ENCODE measurements around the gene NETO2. TPM values are rescaled to one million over a fixed set of nuclear protein-coding genes. Genes with fewer than 3 reads are reported as not detected.
"Not testable (repeated sequence)": the region's sequence is repeated elsewhere in the genome, so short reads cannot be mapped to it uniquely, and the experiment has no call there.

The NETO2 gene
- total RNA-seq, 1 experiment from 2014 or later: 28.6 TPM

- H4K8ac ChIP-seq (replicated peaks; ENCODE audit: insufficient read length, low read depth, low read length): no peak overlapping the region
- TF ChIP-seq, protein P1, sequence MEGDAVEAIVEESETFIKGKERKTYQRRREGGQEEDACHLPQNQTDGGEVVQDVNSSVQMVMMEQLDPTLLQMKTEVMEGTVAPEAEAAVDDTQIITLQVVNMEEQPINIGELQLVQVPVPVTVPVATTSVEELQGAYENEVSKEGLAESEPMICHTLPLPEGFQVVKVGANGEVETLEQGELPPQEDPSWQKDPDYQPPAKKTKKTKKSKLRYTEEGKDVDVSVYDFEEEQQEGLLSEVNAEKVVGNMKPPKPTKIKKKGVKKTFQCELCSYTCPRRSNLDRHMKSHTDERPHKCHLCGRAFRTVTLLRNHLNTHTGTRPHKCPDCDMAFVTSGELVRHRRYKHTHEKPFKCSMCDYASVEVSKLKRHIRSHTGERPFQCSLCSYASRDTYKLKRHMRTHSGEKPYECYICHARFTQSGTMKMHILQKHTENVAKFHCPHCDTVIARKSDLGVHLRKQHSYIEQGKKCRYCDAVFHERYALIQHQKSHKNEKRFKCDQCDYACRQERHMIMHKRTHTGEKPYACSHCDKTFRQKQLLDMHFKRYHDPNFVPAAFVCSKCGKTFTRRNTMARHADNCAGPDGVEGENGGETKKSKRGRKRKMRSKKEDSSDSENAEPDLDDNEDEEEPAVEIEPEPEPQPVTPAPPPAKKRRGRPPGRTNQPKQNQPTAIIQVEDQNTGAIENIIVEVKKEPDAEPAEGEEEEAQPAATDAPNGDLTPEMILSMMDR (conservative IDR thresholded peaks at IDR 0.05): no peak
- H3K9ac ChIP-seq (ENCODE audit: extremely low read depth, insufficient read length, low read length): no peak overlapping the region
- H3K23me2 ChIP-seq (ENCODE audit: insufficient read length, low read depth, low read length, poor library complexity, severe bottlenecking): no peaks in the 10 kb centered on the region
- H2BK12ac ChIP-seq (ENCODE audit: insufficient read length, low read depth, low read length): no peak overlapping the region
- H3K9me3 ChIP-seq (ENCODE audit: control insufficient read depth, low read depth, low read length): no peaks in the 10 kb centered on the region
- H3K56ac ChIP-seq (ENCODE audit: insufficient read length, low read depth, low read length): no peak overlapping the region
- no peak overlapping the region for H3K4ac ChIP-seq (ENCODE audit: low read depth, low read length)
- H4K20me1 ChIP-seq (ENCODE audit: control insufficient read depth, insufficient read depth, insufficient read length): no peaks in the 10 kb centered on the region
- WGBS (ENCODE audit: extremely low coverage, insufficient read length, low lambda C conversion rate): no CpG with 5 or more reads among the region's 4 CpGs
- Mint-ChIP-seq H3K9me3 (peaks cover 0 to under 1% of the 10 kb centered on the region in 2 experiments; a peak in 1 of 5 replicates), H3K4me1 (no peaks in the 10 kb centered on the region), H3K27ac (no peak overlapping the region), H3K36me3 (ENCODE audit: insufficient read depth in 1 of 3, low read depth in 3 of 3) (no peaks in the 10 kb centered on the region), H3K4me3 (no peak overlapping the region), H3K27me3 (ENCODE audit: low read depth) (no peaks in the 10 kb centered on the region; the same call in 1 of the 2 replicates)
- no peak overlapping the region for H2AK5ac ChIP-seq (ENCODE audit: insufficient read length, low read length)
- DNase-seq: no peak
- no peaks in the 10 kb centered on the region for H3K79me2 ChIP-seq (ENCODE audit: insufficient read depth, low read length)
- H2BK15ac ChIP-seq (ENCODE audit: low read depth, low read length): no peak overlapping the region
- no peaks in the 10 kb centered on the region for H3K79me1 ChIP-seq (ENCODE audit: insufficient read depth, low read depth, low read length, poor library complexity, severe bottlenecking)
- H3K4me1 ChIP-seq (ENCODE audit: insufficient read depth, low read length): no peaks in the 10 kb centered on the region
- no peaks in the 10 kb centered on the region for H3K27me3 ChIP-seq (ENCODE audit: insufficient read depth, low read length)
- no peak overlapping the region for H2BK20ac ChIP-seq (ENCODE audit: low read depth, low read length, poor library complexity, severe bottlenecking)
- H3K4me2 ChIP-seq (ENCODE audit: insufficient read depth, insufficient read length, low read length): no peak overlapping the region
- H2BK120ac ChIP-seq (ENCODE audit: low read depth, low read length, poor library complexity, severe bottlenecking): no peak overlapping the region
- no peak overlapping the region for H3K27ac ChIP-seq (ENCODE audit: insufficient read length, low read depth, low read length)
- no peak overlapping the region for H4K91ac ChIP-seq (ENCODE audit: insufficient read length, low read depth, low read length)
- H2AFZ ChIP-seq (ENCODE audit: low read length): no peak overlapping the region
- no peak overlapping the region for H4K5ac ChIP-seq (ENCODE audit: insufficient read length, low read depth, low read length)
- H3K18ac ChIP-seq (ENCODE audit: insufficient read length, low read depth, low read length): no peak overlapping the region
- H3T11ph ChIP-seq (ENCODE audit: low read length): no peak overlapping the region
- H2BK5ac ChIP-seq (ENCODE audit: insufficient read length, low read length): no peak overlapping the region
- no peak overlapping the region for H3K23ac ChIP-seq (ENCODE audit: insufficient read length, low read depth, low read length)
- H3K14ac ChIP-seq (ENCODE audit: insufficient read depth, low read length): no peak overlapping the region
These were observed 86.8 kb downstream of the NETO2 start for GRCh38 chr16:47056688-47057629.

- not testable (repeated sequence) for H3K4me1 Mint-ChIP-seq; H3K79me1 ChIP-seq (ENCODE audit: insufficient read depth, low read depth, low read length, poor library complexity, severe bottlenecking); H3K9me3 Mint-ChIP-seq; H4K5ac ChIP-seq (ENCODE audit: insufficient read length, low read depth, low read length); H3K9ac ChIP-seq (ENCODE audit: extremely low read depth, insufficient read length, low read length); H3K36me3 Mint-ChIP-seq (ENCODE audit: insufficient read depth in 1 of 3, low read depth in 3 of 3); H3T11ph ChIP-seq (ENCODE audit: low read length); H3K27ac Mint-ChIP-seq; H3K56ac ChIP-seq (ENCODE audit: insufficient read length, low read depth, low read length); H2BK15ac ChIP-seq (ENCODE audit: low read depth, low read length); H2BK12ac ChIP-seq (ENCODE audit: insufficient read length, low read depth, low read length); H3K4me1 ChIP-seq (ENCODE audit: insufficient read depth, low read length); H4K8ac ChIP-seq (replicated peaks; ENCODE audit: insufficient read length, low read depth, low read length); H3K79me2 ChIP-seq (ENCODE audit: insufficient read depth, low read length); H3K4ac ChIP-seq (ENCODE audit: low read depth, low read length); H3K23me2 ChIP-seq (ENCODE audit: insufficient read length, low read depth, low read length, poor library complexity, severe bottlenecking); H3K27me3 ChIP-seq (ENCODE audit: insufficient read depth, low read length); H3K27ac ChIP-seq (ENCODE audit: insufficient read length, low read depth, low read length); H3K4me2 ChIP-seq (ENCODE audit: insufficient read depth, insufficient read length, low read length); H3K9me3 ChIP-seq (ENCODE audit: control insufficient read depth, low read depth, low read length); H4K91ac ChIP-seq (ENCODE audit: insufficient read length, low read depth, low read length); H2AK5ac ChIP-seq (ENCODE audit: insufficient read length, low read length); DNase-seq; H2BK20ac ChIP-seq (ENCODE audit: low read depth, low read length, poor library complexity, severe bottlenecking); H3K4me3 Mint-ChIP-seq; H3K27me3 Mint-ChIP-seq (ENCODE audit: low read depth); H3K18ac ChIP-seq (ENCODE audit: insufficient read length, low read depth, low read length); H2BK5ac ChIP-seq (ENCODE audit: insufficient read length, low read length); H4K20me1 ChIP-seq (ENCODE audit: control insufficient read depth, insufficient read depth, insufficient read length); H2AFZ ChIP-seq (ENCODE audit: low read length); H3K14ac ChIP-seq (ENCODE audit: insufficient read depth, low read length); H3K23ac ChIP-seq (ENCODE audit: insufficient read length, low read depth, low read length); H2BK120ac ChIP-seq (ENCODE audit: low read depth, low read length, poor library complexity, severe bottlenecking)
- no CpG with 5 or more reads among the region's 14 CpGs for WGBS (ENCODE audit: extremely low coverage, insufficient read length, low lambda C conversion rate)
These were observed 87.7 kb downstream of the NETO2 start for GRCh38 chr16:47056061-47056460.

Data from H9 (cell line).